Measurements from ENCODE around the gene VIPR1.

DNA sequence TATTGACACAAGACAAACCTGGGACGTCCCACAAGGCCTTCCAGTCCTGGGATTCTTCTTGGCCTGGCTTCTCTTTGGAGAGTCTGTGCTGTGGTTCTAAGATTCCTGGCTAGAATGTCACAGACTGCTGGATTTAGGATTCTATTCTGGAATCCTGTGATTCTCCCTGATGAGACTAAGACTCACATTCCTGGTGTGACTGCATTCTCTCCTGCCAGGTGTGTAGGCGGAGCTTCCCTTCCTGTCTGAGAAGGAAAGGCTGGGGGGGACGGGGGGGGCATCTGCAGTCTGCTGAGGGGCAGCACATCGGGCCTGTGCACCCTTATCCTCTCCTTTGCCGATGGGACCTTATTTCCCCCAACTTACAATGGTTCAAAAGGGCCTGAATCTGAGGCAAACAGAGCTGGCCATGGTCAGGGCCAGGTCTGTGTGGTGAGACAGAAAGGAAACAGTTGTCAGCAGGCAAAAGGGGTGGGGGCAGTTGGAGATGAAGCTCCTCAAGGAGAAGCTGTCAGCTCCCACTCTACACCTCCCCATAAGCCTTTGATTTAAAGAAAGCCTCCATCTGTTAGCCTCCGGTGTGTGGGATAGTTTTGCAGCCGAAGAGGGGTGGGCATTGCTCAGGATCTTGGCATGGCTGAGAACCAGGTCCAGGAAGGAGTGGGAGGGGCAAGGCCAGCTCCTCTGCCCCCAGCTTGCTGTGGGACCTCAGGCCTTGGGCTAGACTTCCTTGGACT lies 30.9 kb downstream of the VIPR1 start:
- TF ChIP-seq, protein P1, sequence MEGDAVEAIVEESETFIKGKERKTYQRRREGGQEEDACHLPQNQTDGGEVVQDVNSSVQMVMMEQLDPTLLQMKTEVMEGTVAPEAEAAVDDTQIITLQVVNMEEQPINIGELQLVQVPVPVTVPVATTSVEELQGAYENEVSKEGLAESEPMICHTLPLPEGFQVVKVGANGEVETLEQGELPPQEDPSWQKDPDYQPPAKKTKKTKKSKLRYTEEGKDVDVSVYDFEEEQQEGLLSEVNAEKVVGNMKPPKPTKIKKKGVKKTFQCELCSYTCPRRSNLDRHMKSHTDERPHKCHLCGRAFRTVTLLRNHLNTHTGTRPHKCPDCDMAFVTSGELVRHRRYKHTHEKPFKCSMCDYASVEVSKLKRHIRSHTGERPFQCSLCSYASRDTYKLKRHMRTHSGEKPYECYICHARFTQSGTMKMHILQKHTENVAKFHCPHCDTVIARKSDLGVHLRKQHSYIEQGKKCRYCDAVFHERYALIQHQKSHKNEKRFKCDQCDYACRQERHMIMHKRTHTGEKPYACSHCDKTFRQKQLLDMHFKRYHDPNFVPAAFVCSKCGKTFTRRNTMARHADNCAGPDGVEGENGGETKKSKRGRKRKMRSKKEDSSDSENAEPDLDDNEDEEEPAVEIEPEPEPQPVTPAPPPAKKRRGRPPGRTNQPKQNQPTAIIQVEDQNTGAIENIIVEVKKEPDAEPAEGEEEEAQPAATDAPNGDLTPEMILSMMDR (IDR thresholded peaks at IDR 0.05; ENCODE audit: low read length), result no peak
- no peak for TF ChIP-seq EZH2 (optimal IDR thresholded peaks at IDR 0.05; ENCODE audit: low read depth, low read length)
